Cardiac muscle cell (in vitro differentiated cells and primary cell): ENCODE measurements around the gene NRK. TPM values are rescaled to one million over a fixed set of nuclear protein-coding genes. Genes with fewer than 3 reads are reported as not detected.
A peak's percentile ranks its signal among the peaks of the same experiment; 100 is the strongest.
"Not testable (repeated sequence)": the region's sequence is repeated elsewhere in the genome, so short reads cannot be mapped to it uniquely, and the experiment has no call there.

ENCODE experiments used
- DNase-seq, 2 donors: peaks; one replicate each; pipeline versions ENCODE4 v3.0.0 to v3.0.0-alpha.2; 2010 to 2017; ENCODE audit warnings: low read depth in 1 of 2, low spot score in 1 of 2
- H3K27ac ChIP-seq: fragments of 200-600 bp; sonication (generic); 2 replicates; pipeline ENCODE4 v1.5.1; 2016
- H3K27me3 ChIP-seq: fragments of 200-600 bp; sonication (generic); 2 replicates; pipeline ENCODE4 v1.6.0; 2016; ENCODE audit warnings: control low read depth
- H3K36me3 ChIP-seq: fragments of 200-600 bp; sonication (generic); 2 replicates; pipeline ENCODE4 v1.5.1; 2016; ENCODE audit warnings: control low read depth
- H3K4me1 ChIP-seq: fragments of 200-600 bp; sonication (generic); 2 replicates; pipeline ENCODE4 v1.8.1; 2017; ENCODE audit warnings: low read depth, mild to moderate bottlenecking, mixed run types
- H3K4me3 ChIP-seq: fragments of 200-600 bp; sonication (generic); 2 replicates; pipeline ENCODE4 v1.5.1; 2016; ENCODE audit warnings: mild to moderate bottlenecking
- H3K9me3 ChIP-seq: fragments of 200-600 bp; sonication (generic); 2 replicates; pipeline ENCODE4 v1.5.1; 2017; ENCODE audit warnings: low read depth, mild to moderate bottlenecking, control low read depth
- polyA plus RNA-seq: library from polyadenylated mRNA; unstranded; fragments of >200 nt; fragmentation: Nextera tagmentation; extraction: Ambion mirVana; gene quantifications from 2 replicates; pipeline ENCODE4 v1.2.1, GENCODE V29; 2016
- total RNA-seq: library from RNA; depleted of rRNA; stranded (reverse); fragments of >200 nt; gene quantifications from 2 replicates; pipeline ENCODE4 v1.2.3, GENCODE V29; 2016
- TF ChIP-seq, protein P1 (sequence below): IDR thresholded peaks from 2 replicates; pipeline ENCODE4 v1.5.1; 2012; ENCODE audit warnings: low read depth, mild to moderate bottlenecking, low read length

Gene NRK
- total and polyA plus RNA-seq, 2 experiments from 2014 or later, result 0.10 to 0.12 TPM

DNA sequence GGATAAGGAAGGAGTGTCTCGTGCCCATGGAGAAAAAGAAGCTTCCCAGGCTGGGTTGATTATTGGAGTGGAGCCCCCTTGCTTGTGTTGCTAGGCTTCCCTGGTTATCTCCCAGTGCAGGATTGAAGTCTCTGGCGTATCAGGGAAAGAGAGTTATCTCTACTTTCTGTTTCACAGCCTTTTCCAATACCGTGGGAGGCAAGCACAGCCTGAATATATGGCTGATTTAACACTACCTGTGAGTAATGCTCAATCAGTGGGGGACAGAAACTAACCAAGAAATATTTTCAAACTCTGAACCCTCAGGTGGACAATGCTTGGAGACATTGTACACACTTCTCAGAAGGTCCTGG lies 151.0 kb downstream of the NRK start:
- Histone ChIP-seq H3K36me3 (no peaks in the 10 kb centered on the region), H3K27ac (no peak overlapping the region), H3K4me3 (no peak overlapping the region), H3K27me3 (no peaks in the 10 kb centered on the region), H3K4me1 (no peaks in the 10 kb centered on the region), H3K9me3 (no peaks in the 10 kb centered on the region)
- TF ChIP-seq, protein P1, sequence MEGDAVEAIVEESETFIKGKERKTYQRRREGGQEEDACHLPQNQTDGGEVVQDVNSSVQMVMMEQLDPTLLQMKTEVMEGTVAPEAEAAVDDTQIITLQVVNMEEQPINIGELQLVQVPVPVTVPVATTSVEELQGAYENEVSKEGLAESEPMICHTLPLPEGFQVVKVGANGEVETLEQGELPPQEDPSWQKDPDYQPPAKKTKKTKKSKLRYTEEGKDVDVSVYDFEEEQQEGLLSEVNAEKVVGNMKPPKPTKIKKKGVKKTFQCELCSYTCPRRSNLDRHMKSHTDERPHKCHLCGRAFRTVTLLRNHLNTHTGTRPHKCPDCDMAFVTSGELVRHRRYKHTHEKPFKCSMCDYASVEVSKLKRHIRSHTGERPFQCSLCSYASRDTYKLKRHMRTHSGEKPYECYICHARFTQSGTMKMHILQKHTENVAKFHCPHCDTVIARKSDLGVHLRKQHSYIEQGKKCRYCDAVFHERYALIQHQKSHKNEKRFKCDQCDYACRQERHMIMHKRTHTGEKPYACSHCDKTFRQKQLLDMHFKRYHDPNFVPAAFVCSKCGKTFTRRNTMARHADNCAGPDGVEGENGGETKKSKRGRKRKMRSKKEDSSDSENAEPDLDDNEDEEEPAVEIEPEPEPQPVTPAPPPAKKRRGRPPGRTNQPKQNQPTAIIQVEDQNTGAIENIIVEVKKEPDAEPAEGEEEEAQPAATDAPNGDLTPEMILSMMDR, result no peak
- no peak for DNase-seq

DNA sequence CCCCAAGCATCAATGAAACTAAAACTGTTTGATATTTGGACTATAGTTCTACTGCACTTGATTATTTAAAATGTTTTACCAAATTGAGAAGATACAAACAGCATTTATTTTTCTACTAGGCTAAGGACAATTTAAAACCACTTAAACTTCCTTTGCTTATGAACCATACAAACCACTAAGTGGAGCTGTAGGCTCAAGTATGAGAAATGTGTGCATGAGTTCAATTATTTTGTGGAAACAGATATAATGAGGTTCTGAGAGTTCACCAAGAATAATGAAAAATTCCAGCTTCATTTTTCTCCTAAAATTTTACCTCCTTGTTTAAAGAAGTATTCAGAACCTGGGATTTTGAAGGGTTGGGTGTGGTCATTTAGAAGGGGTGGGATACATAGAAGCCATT lies 153.0 kb downstream of the NRK start:
- H3K4me1 ChIP-seq, result no peaks in the 10 kb centered on the region
- no peaks in the 10 kb centered on the region for H3K9me3 ChIP-seq
- no peak overlapping the region for H3K27ac ChIP-seq
- H3K4me3 ChIP-seq, result no peak overlapping the region
- TF ChIP-seq, protein P1, result peak; percentile 24
- DNase-seq, result peak; percentile 20 to 48
- no peaks in the 10 kb centered on the region for H3K27me3 ChIP-seq
- no peaks in the 10 kb centered on the region for H3K36me3 ChIP-seq

DNA sequence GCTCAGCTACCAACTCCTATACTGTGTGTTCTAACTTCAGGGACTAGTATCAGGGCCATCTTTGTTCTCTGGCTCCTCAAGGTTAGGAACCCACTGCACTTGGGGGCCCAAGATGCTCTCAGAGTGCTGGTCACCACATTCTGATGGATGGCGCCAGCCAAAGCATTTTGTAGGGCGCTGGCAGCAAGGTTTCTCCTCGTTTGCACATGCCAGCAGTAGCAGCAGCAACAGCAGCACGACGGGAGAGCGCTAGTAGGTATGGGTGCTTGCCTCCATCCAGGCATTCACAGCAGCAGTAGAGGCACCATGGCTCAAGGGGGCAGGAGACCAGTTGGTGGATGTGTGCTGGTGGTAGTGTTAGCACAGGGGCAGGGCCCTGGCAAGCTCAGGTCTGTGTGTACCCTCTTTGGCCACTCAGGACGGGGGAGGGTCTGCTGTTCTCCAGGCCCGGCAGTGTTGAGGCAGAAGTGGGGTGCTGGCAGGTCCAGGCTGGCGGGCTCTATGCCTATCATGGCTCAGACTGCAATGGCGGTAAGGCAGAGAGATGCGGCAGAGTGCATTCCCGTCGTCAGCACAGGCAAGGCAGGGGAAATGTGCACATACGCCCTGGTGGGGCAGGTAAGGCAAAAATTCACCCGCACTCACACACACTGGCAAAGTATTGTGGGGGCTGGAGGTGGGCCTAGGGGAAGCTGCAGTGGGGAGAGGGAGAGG lies 159.6 kb downstream of the NRK start:
- no peak for DNase-seq
- no peak overlapping the region for H3K27ac ChIP-seq
- H3K4me3 ChIP-seq, result no peak overlapping the region
- no peaks in the 10 kb centered on the region for H3K27me3 ChIP-seq
- TF ChIP-seq, protein P1, result no peak
- H3K4me1 ChIP-seq, result no peaks in the 10 kb centered on the region
- no peaks in the 10 kb centered on the region for H3K36me3 ChIP-seq
- no peaks in the 10 kb centered on the region for H3K9me3 ChIP-seq

DNA sequence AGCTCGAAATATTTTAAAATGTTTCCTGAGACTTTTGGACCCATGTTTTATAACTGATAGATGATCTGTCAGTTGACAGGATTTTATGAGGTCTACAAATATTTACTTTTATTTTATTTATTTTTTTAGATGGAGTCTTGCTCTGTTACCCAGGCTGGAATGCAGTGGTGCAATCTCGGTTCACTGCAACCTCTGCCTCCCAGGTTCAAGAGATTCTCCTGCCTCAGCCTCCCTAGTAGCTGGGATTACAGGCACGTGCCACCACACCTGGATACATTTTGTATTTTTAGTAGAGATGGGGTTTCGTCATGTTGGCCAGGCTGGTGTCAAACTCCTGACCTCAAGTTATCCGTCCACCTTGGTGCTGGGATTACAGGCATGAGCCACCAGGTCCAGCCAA lies 166.1 kb downstream of the NRK start:
- H3K27ac ChIP-seq, H3K9me3 ChIP-seq, H3K4me1 ChIP-seq, DNase-seq, H3K36me3 ChIP-seq, H3K4me3 ChIP-seq, H3K27me3 ChIP-seq: not testable (repeated sequence)

DNA sequence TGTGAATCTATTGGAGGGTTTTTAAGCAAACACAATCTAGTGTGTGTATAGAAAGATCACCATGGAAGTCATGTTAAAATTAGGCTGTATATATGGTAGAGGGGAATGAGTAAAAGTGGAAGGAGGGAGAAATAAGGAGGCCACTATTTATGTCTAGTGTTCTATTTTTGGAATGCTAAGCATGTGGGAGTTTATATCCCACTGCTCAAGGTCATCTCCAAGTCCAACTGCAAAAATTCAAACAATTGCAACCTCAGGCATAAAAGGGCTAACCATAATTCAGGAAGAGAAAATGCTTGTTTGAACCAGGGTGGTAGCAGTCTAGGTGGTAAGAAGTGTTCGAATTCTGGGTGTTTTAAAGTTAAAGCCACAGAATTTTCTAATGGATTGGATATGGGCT lies 177.0 kb downstream of the NRK start:
- H3K4me1 ChIP-seq, result no peaks in the 10 kb centered on the region
- H3K9me3 ChIP-seq, result no peaks in the 10 kb centered on the region

DNA sequence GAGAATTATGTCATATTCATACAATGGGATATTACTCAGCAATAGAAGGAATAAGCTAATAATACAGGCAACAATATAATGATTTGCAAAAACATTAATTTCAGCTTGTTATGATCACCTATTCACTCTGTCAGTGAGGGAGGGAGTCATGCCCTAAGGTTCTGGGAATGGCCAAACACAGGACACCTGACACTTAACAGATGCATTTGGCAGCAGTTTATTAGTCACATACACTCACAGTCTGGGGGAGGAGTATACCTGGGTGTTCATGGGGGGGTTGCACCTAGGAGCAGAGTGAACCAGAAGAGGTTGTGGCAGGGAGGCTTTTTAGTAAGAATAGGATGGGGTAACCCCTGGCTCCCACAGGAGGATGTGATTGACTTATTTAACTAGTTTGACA lies 177.9 kb downstream of the NRK start:
- H3K4me1 ChIP-seq, result no peaks in the 10 kb centered on the region
- DNase-seq, result no peak
- no peaks in the 10 kb centered on the region for H3K9me3 ChIP-seq
- no peaks in the 10 kb centered on the region for H3K27me3 ChIP-seq
- no peak overlapping the region for H3K4me3 ChIP-seq
- no peak overlapping the region for H3K27ac ChIP-seq
- H3K36me3 ChIP-seq, result no peaks in the 10 kb centered on the region
- TF ChIP-seq, protein P1, result no peak

More for the DNA sequence above, 177.0 kb downstream of the NRK start:
- no peak overlapping the region for H3K4me3 ChIP-seq
- no peaks in the 10 kb centered on the region for H3K36me3 ChIP-seq
- H3K27me3 ChIP-seq, result no peaks in the 10 kb centered on the region
- no peak for DNase-seq
- no peak overlapping the region for H3K27ac ChIP-seq
- TF ChIP-seq, protein P1, result no peak

DNA sequence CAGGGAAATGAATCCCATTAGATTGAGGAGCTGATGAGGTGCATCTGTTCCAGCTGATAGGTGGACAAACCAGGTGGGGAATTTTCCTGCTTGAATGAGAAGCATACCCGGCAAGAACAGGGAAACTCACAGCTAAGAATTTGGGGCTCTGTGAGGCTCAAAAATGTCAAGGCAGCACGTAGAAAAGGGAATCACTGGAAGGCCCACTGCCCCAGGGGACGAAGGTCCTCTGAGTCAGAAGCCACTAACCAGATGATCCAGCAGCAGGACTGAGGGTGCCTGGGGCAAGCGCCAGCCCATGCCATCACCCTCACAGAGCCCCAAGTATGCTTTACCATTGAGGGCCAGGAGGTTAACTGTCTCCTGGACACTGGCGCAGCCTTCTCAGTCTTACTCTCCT lies 178.3 kb downstream of the NRK start:
- DNase-seq, H3K4me3 ChIP-seq, H3K4me1 ChIP-seq, H3K9me3 ChIP-seq, H3K36me3 ChIP-seq, H3K27ac ChIP-seq, H3K27me3 ChIP-seq: not testable (repeated sequence)
